WTC11 (cell line): Measurements from ENCODE around the gene SVIP.

Source experiments
- KAT7 ChIP-seq: sonication (generic); formaldehyde crosslinking; IDR thresholded peaks from 2 replicates; pipeline ENCODE4 v1.8.1; 2023; ENCODE audit warnings: missing genetic modification reagents, mild to moderate bottlenecking, borderline replicate concordance
- NFE2L1 ChIP-seq: sonication (generic); formaldehyde crosslinking; IDR thresholded peaks from 2 replicates; pipeline ENCODE4 v1.8.1; 2023; ENCODE audit warnings: missing genetic modification reagents
- NR1H2 ChIP-seq: sonication (generic); formaldehyde crosslinking; IDR thresholded peaks from 2 replicates; pipeline ENCODE4 v1.9.0; 2021; ENCODE audit warnings: mild to moderate bottlenecking, moderate library complexity, missing genetic modification reagents
- ZNF138 ChIP-seq: sonication (generic); formaldehyde crosslinking; conservative IDR thresholded peaks from 2 replicates; pipeline ENCODE4 v1.8.1; 2022; ENCODE audit warnings: mild to moderate bottlenecking, moderate library complexity, missing genetic modification reagents
- ZNF317 ChIP-seq: sonication (generic); formaldehyde crosslinking; IDR thresholded peaks from 2 replicates; pipeline ENCODE4 v1.8.1; 2023; ENCODE audit warnings: low read depth, mild to moderate bottlenecking, moderate library complexity, missing genetic modification reagents, borderline replicate concordance
- ZNF416 ChIP-seq: fragments of 250-450 bp; sonication (Bioruptor Pico); IDR thresholded peaks from 2 replicates; pipeline ENCODE4 v1.9.0; 2021; ENCODE audit warnings: mild to moderate bottlenecking, inconsistent platforms
- TF ChIP-seq, protein P1 (sequence below): fragments of 200-600 bp; IDR thresholded peaks from 2 replicates; pipeline ENCODE4 v1.8.0; 2022; ENCODE audit warnings: antibody characterized with exemption
- TF ChIP-seq, protein P2 (sequence below): sonication (generic); formaldehyde crosslinking; IDR thresholded peaks from 2 replicates; pipeline ENCODE4 v1.8.0; 2023; ENCODE audit warnings: missing genetic modification reagents, mild to moderate bottlenecking, borderline replicate concordance
- TF ChIP-seq, protein P3 (sequence below): sonication (generic); formaldehyde crosslinking; IDR thresholded peaks from 2 replicates; pipeline ENCODE4 v1.8.1; 2023; ENCODE audit warnings: mild to moderate bottlenecking, missing genetic modification reagents, moderate library complexity
- TF ChIP-seq, protein P4 (sequence below): sonication (generic); formaldehyde crosslinking; IDR thresholded peaks from 2 replicates; pipeline ENCODE4 v1.8.1; 2023; ENCODE audit warnings: mild to moderate bottlenecking, missing genetic modification reagents, borderline replicate concordance
- TF ChIP-seq, protein P5 (sequence below): sonication (generic); formaldehyde crosslinking; IDR thresholded peaks from 2 replicates; pipeline ENCODE4 v1.8.1; 2023; ENCODE audit warnings: mild to moderate bottlenecking, missing genetic modification reagents
- TF ChIP-seq, protein P6 (sequence below): sonication (generic); formaldehyde crosslinking; IDR thresholded peaks from 2 replicates; pipeline ENCODE4 v1.8.0; 2022; ENCODE audit warnings: mild to moderate bottlenecking, missing genetic modification reagents

DNA sequence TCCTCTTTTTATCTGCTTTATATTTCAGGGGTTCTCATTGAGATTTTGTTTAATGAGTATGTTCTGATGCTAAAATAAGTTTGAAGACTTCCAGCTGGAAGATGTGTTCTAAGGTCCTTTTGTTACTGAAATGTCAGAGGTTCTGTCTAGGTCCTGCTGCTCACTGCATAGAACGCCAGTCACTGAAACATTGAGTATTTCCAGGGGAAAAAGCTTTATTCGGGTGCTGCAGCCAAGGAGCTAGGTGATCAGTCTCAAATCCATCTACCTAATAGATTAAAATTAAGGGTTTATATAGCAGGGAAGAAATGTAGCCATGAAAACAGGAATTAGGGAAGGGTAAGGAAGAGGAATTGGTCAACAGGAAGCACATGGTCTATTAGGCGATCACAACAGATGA, 19.7 kb downstream of the SVIP start:
- TF ChIP-seq, protein P1, sequence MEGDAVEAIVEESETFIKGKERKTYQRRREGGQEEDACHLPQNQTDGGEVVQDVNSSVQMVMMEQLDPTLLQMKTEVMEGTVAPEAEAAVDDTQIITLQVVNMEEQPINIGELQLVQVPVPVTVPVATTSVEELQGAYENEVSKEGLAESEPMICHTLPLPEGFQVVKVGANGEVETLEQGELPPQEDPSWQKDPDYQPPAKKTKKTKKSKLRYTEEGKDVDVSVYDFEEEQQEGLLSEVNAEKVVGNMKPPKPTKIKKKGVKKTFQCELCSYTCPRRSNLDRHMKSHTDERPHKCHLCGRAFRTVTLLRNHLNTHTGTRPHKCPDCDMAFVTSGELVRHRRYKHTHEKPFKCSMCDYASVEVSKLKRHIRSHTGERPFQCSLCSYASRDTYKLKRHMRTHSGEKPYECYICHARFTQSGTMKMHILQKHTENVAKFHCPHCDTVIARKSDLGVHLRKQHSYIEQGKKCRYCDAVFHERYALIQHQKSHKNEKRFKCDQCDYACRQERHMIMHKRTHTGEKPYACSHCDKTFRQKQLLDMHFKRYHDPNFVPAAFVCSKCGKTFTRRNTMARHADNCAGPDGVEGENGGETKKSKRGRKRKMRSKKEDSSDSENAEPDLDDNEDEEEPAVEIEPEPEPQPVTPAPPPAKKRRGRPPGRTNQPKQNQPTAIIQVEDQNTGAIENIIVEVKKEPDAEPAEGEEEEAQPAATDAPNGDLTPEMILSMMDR: no peak
- TF ChIP-seq, protein P2, sequence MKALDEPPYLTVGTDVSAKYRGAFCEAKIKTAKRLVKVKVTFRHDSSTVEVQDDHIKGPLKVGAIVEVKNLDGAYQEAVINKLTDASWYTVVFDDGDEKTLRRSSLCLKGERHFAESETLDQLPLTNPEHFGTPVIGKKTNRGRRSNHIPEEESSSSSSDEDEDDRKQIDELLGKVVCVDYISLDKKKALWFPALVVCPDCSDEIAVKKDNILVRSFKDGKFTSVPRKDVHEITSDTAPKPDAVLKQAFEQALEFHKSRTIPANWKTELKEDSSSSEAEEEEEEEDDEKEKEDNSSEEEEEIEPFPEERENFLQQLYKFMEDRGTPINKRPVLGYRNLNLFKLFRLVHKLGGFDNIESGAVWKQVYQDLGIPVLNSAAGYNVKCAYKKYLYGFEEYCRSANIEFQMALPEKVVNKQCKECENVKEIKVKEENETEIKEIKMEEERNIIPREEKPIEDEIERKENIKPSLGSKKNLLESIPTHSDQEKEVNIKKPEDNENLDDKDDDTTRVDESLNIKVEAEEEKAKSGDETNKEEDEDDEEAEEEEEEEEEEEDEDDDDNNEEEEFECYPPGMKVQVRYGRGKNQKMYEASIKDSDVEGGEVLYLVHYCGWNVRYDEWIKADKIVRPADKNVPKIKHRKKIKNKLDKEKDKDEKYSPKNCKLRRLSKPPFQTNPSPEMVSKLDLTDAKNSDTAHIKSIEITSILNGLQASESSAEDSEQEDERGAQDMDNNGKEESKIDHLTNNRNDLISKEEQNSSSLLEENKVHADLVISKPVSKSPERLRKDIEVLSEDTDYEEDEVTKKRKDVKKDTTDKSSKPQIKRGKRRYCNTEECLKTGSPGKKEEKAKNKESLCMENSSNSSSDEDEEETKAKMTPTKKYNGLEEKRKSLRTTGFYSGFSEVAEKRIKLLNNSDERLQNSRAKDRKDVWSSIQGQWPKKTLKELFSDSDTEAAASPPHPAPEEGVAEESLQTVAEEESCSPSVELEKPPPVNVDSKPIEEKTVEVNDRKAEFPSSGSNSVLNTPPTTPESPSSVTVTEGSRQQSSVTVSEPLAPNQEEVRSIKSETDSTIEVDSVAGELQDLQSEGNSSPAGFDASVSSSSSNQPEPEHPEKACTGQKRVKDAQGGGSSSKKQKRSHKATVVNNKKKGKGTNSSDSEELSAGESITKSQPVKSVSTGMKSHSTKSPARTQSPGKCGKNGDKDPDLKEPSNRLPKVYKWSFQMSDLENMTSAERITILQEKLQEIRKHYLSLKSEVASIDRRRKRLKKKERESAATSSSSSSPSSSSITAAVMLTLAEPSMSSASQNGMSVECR (CRISPR knock-in tag): no peak
- TF ChIP-seq ZNF416 (CRISPR knock-in tag): no peak
- no peak for TF ChIP-seq ZNF317 (CRISPR knock-in tag)
- TF ChIP-seq, protein P3, sequence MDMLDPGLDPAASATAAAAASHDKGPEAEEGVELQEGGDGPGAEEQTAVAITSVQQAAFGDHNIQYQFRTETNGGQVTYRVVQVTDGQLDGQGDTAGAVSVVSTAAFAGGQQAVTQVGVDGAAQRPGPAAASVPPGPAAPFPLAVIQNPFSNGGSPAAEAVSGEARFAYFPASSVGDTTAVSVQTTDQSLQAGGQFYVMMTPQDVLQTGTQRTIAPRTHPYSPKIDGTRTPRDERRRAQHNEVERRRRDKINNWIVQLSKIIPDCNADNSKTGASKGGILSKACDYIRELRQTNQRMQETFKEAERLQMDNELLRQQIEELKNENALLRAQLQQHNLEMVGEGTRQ: no peak
- TF ChIP-seq, protein P4, sequence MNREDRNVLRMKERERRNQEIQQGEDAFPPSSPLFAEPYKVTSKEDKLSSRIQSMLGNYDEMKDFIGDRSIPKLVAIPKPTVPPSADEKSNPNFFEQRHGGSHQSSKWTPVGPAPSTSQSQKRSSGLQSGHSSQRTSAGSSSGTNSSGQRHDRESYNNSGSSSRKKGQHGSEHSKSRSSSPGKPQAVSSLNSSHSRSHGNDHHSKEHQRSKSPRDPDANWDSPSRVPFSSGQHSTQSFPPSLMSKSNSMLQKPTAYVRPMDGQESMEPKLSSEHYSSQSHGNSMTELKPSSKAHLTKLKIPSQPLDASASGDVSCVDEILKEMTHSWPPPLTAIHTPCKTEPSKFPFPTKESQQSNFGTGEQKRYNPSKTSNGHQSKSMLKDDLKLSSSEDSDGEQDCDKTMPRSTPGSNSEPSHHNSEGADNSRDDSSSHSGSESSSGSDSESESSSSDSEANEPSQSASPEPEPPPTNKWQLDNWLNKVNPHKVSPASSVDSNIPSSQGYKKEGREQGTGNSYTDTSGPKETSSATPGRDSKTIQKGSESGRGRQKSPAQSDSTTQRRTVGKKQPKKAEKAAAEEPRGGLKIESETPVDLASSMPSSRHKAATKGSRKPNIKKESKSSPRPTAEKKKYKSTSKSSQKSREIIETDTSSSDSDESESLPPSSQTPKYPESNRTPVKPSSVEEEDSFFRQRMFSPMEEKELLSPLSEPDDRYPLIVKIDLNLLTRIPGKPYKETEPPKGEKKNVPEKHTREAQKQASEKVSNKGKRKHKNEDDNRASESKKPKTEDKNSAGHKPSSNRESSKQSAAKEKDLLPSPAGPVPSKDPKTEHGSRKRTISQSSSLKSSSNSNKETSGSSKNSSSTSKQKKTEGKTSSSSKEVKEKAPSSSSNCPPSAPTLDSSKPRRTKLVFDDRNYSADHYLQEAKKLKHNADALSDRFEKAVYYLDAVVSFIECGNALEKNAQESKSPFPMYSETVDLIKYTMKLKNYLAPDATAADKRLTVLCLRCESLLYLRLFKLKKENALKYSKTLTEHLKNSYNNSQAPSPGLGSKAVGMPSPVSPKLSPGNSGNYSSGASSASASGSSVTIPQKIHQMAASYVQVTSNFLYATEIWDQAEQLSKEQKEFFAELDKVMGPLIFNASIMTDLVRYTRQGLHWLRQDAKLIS (CRISPR knock-in tag): no peak
- no peak for TF ChIP-seq ZNF138 (CRISPR knock-in tag)
- TF ChIP-seq NFE2L1: no peak
- TF ChIP-seq NR1H2 (CRISPR knock-in tag): no peak
- TF ChIP-seq KAT7 (CRISPR knock-in tag): no peak
- TF ChIP-seq, protein P5, sequence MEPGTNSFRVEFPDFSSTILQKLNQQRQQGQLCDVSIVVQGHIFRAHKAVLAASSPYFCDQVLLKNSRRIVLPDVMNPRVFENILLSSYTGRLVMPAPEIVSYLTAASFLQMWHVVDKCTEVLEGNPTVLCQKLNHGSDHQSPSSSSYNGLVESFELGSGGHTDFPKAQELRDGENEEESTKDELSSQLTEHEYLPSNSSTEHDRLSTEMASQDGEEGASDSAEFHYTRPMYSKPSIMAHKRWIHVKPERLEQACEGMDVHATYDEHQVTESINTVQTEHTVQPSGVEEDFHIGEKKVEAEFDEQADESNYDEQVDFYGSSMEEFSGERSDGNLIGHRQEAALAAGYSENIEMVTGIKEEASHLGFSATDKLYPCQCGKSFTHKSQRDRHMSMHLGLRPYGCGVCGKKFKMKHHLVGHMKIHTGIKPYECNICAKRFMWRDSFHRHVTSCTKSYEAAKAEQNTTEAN (CRISPR knock-in tag): no peak
- TF ChIP-seq, protein P6, sequence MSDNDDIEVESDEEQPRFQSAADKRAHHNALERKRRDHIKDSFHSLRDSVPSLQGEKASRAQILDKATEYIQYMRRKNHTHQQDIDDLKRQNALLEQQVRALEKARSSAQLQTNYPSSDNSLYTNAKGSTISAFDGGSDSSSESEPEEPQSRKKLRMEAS: no peak
